ENCODE measurements around the gene ZDHHC14.
A peak's percentile ranks its signal among the peaks of the same experiment; 100 is the strongest.
"Not testable (repeated sequence)": the region's sequence is repeated elsewhere in the genome, so short reads cannot be mapped to it uniquely, and the experiment has no call there.

ZDHHC14 gene

GRCh38 chr6:157579467-157580031, 198.6 kb downstream of the ZDHHC14 start:
- peak; percentile 28 for DNase-seq

GRCh38 chr6:157584036-157584435, 203.0 kb downstream of the ZDHHC14 start:
- DNase-seq, result no peak

GRCh38 chr6:157585274-157586087, 204.5 kb downstream of the ZDHHC14 start:
- DNase-seq, result no peak

GRCh38 chr6:157586088-157586414, 205.1 kb downstream of the ZDHHC14 start:
- DNase-seq, result no peak

GRCh38 chr6:157586476-157587126, 205.6 kb downstream of the ZDHHC14 start:
- no peak for DNase-seq

GRCh38 chr6:157587127-157587926, 206.3 kb downstream of the ZDHHC14 start:
- DNase-seq, result no peak

- not testable (repeated sequence) for DNase-seq
Observed at GRCh38 chr6:157590654-157591053, 209.7 kb downstream of the ZDHHC14 start.

GRCh38 chr6:157592541-157592940, 211.6 kb downstream of the ZDHHC14 start:
- DNase-seq, result no peak

GRCh38 chr6:157592980-157593379, 212.0 kb downstream of the ZDHHC14 start:
- no peak for DNase-seq

GRCh38 chr6:157593596-157593995, 212.6 kb downstream of the ZDHHC14 start:
- no peak for DNase-seq

GRCh38 chr6:157594292-157594691, 213.3 kb downstream of the ZDHHC14 start:
- DNase-seq, result no peak

GRCh38 chr6:157595768-157596167, 214.8 kb downstream of the ZDHHC14 start:
- no peak for DNase-seq

- DNase-seq, result no peak
Observed at GRCh38 chr6:157596461-157596860, 215.5 kb downstream of the ZDHHC14 start.

- no peak for DNase-seq
Observed at GRCh38 chr6:157596886-157597285, 215.9 kb downstream of the ZDHHC14 start.

- DNase-seq, result peak; percentile 57
Observed at GRCh38 chr6:157597461-157598312, 216.7 kb downstream of the ZDHHC14 start.

- no peak for DNase-seq
Observed at GRCh38 chr6:157599191-157599590, 218.2 kb downstream of the ZDHHC14 start.

GRCh38 chr6:157600807-157601206, 219.8 kb downstream of the ZDHHC14 start:
- no peak for DNase-seq

GRCh38 chr6:157602521-157603295, 221.7 kb downstream of the ZDHHC14 start:
- DNase-seq, result no peak

- no peak for DNase-seq
Observed at GRCh38 chr6:157603314-157603940, 222.4 kb downstream of the ZDHHC14 start.

GRCh38 chr6:157603971-157604370, 223.0 kb downstream of the ZDHHC14 start:
- no peak for DNase-seq

- no peak for DNase-seq
Observed at GRCh38 chr6:157604816-157605215, 223.8 kb downstream of the ZDHHC14 start.
